A673 (cell line): ENCODE results near the gene H1-8.

ENCODE experiments used
- EZH2 ChIP-seq: fragments of 200-600 bp; sonication (generic); IDR thresholded peaks from 2 replicates; pipeline ENCODE4 v1.6.1; 2017; ENCODE audit warnings: borderline replicate concordance, low read depth, mild to moderate bottlenecking, mixed read lengths, antibody characterized with exemption, low read length; ENCODE audit not compliant: poor library complexity, severe bottlenecking
- TF ChIP-seq, protein P1 (sequence below): fragments of 300-800, 200-600 bp; sonication (generic); conservative IDR thresholded peaks from 2 replicates; pipeline ENCODE4 v1.5.1; 2017; ENCODE audit warnings: low read depth, mild to moderate bottlenecking, antibody characterized with exemption, low read length, moderate library complexity, mixed read lengths

DNA sequence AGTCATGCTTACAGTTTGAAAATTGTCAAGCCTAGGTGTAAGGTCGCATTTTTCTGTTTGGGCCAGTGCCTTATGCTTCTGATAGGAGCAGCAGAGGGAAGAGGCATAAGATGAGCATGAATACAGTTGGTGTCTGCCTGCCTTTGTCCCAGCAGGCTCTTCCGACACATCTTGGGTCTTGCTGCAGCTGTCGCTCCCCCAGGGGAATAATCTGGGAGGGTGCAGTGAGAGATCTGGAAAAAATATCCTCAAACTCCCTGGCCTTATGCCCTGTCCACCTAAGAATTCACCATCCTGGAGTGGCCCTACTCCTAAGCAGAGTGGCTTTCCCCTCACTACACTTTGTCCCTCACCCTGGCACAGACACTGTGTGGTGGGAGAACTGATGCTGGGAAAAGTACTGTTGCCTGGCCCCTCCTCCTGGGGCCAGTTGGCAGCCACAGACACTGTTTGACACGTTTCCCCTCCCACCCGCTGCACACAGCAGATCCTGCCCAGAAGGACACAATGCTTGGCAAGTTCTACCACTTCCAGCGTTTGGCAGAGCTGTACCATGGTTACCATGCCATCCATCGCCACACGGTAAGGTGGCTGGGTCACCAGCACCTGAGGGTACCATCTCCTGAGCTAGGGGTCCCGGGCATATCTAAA is 35.7 kb upstream of the H1-8 start:
- TF ChIP-seq, protein P1, sequence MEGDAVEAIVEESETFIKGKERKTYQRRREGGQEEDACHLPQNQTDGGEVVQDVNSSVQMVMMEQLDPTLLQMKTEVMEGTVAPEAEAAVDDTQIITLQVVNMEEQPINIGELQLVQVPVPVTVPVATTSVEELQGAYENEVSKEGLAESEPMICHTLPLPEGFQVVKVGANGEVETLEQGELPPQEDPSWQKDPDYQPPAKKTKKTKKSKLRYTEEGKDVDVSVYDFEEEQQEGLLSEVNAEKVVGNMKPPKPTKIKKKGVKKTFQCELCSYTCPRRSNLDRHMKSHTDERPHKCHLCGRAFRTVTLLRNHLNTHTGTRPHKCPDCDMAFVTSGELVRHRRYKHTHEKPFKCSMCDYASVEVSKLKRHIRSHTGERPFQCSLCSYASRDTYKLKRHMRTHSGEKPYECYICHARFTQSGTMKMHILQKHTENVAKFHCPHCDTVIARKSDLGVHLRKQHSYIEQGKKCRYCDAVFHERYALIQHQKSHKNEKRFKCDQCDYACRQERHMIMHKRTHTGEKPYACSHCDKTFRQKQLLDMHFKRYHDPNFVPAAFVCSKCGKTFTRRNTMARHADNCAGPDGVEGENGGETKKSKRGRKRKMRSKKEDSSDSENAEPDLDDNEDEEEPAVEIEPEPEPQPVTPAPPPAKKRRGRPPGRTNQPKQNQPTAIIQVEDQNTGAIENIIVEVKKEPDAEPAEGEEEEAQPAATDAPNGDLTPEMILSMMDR, result no peak
- TF ChIP-seq EZH2, result no peak
